NB4 (cell line): Measurements from ENCODE around the gene CCDC88B.

Experiments
- DNase-seq: peaks from one replicate; pipeline ENCODE4 v3.0.0; 2010; ENCODE audit warnings: low read depth
- H3K4me3 ChIP-seq: one replicate; pipeline ENCODE4 v1.5.1; 2011; ENCODE audit warnings: mild to moderate bottlenecking, low read depth, low read length, moderate library complexity
- MYC ChIP-seq: IDR thresholded peaks from 2 replicates; pipeline ENCODE4 v1.6.1; 2011; ENCODE audit warnings: low read depth, low read length
- POLR2A ChIP-seq: IDR thresholded peaks from 2 replicates; pipeline ENCODE4 v1.6.1; 2011; ENCODE audit warnings: mild to moderate bottlenecking; ENCODE audit not compliant: insufficient read length; ENCODE audit errors: extremely low read depth
- TF ChIP-seq, protein P1 (sequence below): IDR thresholded peaks from one replicate; pipeline ENCODE4 v1.5.1; 2012; ENCODE audit warnings: low read depth, low read length
- TF ChIP-seq, protein P2 (sequence below): IDR thresholded peaks from 2 replicates; pipeline ENCODE4 v1.6.1; 2011; ENCODE audit warnings: low read depth, low read length

CCDC88B gene

DNA sequence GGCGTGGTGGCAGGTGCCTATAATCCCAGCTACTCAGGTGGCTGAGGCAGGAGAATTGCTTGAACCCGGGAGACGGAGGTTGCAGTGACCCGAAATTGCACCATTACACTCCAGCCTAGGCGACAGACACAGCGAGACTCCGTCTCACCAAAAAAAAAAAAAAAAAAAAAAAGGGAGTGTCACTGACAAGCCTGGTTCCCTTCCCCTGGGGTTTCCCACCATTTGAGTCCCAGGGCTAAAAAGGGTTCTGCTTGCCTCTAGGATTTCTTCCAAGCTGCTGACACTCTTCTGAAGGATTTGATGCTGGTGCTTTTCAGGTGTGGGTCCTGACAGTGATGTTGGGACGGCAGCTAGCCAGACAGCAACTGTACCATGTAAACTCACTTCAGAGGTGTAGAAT is 1.3 kb upstream of the CCDC88B start:
- H3K4me3 ChIP-seq, result no peak overlapping the region
- TF ChIP-seq MYC, result no peak
- TF ChIP-seq, protein P1, sequence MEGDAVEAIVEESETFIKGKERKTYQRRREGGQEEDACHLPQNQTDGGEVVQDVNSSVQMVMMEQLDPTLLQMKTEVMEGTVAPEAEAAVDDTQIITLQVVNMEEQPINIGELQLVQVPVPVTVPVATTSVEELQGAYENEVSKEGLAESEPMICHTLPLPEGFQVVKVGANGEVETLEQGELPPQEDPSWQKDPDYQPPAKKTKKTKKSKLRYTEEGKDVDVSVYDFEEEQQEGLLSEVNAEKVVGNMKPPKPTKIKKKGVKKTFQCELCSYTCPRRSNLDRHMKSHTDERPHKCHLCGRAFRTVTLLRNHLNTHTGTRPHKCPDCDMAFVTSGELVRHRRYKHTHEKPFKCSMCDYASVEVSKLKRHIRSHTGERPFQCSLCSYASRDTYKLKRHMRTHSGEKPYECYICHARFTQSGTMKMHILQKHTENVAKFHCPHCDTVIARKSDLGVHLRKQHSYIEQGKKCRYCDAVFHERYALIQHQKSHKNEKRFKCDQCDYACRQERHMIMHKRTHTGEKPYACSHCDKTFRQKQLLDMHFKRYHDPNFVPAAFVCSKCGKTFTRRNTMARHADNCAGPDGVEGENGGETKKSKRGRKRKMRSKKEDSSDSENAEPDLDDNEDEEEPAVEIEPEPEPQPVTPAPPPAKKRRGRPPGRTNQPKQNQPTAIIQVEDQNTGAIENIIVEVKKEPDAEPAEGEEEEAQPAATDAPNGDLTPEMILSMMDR, result no peak
- TF ChIP-seq POLR2A, result no peak
- TF ChIP-seq, protein P2, sequence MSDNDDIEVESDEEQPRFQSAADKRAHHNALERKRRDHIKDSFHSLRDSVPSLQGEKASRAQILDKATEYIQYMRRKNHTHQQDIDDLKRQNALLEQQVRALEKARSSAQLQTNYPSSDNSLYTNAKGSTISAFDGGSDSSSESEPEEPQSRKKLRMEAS, result no peak
- no peak for DNase-seq

DNA sequence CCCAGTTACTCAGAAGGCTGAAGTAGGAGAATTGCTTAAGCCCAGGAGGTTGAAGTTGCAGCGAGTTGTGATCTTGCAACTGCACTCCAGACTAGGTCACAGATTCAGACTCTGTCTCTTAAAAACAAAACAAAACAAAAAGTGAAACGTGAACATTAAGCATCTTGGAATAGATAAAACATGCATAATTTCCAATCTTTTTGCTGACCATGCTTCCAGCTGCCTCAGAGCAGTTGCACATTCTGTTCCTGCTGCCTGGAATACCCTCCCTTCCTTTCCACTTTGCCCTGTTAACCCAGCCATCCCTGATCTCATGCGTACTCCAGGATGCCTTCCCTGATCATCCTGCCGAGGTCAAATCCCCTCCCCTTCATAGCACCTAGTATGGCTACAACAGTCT is 718 bp upstream of the CCDC88B start:
- TF ChIP-seq POLR2A (no peak), MYC (no peak)
- TF ChIP-seq, protein P1, result no peak
- TF ChIP-seq, protein P2, result no peak
- no peak for DNase-seq
- H3K4me3 ChIP-seq, result no peak overlapping the region

DNA sequence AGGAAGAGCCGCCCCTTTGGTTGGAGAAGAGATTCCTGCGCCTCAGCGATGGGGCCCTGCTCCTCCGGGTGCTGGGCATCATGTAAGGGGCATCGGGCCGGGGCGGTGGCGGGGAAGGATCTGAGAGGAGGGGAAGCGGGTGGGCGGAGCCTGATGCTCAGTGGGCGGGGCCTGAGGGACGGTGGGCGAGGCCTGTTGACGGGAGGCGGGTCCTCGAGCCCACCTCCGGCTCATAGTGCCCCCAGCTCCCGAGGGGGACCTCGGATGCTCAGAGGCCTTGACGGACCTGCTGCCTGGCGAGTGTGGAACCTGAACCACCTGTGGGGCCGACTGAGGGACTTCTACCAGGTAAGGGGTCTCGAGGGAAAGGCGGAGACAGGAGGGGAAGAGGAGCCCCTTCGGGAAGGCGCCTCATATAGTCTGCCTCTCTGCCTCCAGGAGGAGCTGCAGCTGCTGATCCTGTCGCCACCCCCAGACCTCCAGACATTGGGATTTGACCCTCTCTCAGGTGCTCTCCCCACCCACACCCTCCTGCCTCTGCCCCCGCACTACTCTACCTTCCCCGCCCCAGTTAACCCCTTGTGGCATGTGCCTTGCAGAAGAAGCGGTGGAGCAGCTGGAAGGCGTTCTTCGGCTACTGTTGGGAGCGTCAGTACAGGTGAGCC is 799 bp downstream of the CCDC88B start:
- no peak overlapping the region for H3K4me3 ChIP-seq
- TF ChIP-seq, protein P1, result no peak
- TF ChIP-seq, protein P2, result no peak
- no peak for TF ChIP-seq MYC
- TF ChIP-seq POLR2A, result no peak
- no peak for DNase-seq

DNA sequence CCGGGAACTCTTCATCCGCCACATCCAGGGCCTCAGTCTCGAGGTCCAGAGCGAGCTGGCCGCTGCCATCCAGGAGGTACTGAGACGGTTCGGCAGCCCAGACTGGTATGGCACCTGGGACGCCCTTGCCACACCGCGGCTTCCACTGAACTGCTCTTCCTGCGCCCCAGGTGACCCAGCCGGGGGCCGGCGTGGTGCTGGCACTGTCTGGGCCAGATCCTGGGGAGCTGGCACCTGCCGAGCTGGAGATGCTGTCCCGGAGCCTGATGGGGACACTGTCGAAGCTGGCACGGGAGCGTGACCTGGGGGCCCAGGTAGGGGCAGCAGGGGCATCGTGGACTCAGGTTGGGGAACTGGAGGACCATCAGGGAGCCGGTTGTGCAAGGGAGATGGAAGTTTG is 1.4 kb downstream of the CCDC88B start:
- no peak for DNase-seq
- H3K4me3 ChIP-seq, result no peak overlapping the region
- TF ChIP-seq, protein P2, result no peak
- TF ChIP-seq MYC, result no peak
- TF ChIP-seq POLR2A, result no peak
- TF ChIP-seq, protein P1, result no peak

DNA sequence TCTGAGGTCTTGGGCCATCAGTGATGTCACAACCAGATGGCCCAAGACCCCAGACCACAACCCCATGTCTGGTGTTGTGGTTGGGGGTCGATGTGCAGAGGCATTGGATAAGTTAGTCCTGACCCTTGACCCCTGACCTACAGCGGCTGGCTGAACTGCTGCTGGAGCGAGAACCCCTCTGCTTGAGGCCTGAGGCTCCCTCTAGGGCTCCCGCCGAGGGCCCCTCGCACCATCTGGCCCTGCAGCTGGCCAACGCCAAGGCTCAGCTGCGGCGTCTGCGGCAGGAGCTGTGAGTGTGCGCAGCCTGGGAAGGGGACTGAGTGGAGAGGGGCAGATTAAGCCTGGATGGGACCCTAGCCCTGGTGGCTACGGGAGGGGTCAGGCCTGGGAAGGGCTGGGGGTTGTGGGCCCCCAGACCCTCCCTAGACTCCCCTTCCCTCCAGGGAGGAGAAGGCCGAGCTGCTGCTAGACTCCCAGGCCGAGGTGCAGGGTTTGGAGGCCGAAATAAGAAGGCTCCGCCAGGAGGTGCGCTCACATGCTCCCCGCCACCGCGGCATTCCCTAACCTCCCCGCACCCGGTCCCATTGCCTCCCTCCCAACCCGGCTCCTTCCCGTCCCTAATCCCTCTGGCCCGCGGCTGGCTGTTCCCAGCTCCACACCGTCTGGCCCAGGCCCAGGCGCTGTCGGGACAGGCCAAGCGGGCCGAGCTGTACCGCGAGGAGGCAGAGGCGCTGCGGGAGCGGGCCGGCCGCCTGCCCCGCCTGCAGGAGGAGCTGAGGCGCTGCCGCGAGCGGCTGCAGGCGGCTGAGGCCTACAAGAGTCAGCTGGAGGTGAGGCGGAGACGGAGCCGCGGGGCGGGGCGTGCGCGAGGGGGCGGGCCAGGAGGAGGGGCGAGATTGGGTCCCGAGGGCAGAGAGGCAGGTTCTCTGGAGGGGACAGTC is 2.1 kb downstream of the CCDC88B start:
- DNase-seq, result peak; percentile 67
- no peak overlapping the region for H3K4me3 ChIP-seq
- TF ChIP-seq, protein P1, result no peak
- TF ChIP-seq MYC (no peak), POLR2A (no peak)
- TF ChIP-seq, protein P2, result no peak
